SK-N-SH treated with all-trans-retinoic acid at 6 μM for 48 hours (cell line): Measurements from ENCODE around the gene TNFRSF17.

Experiments used
- ARNTL ChIP-seq: fragments of 450-650 bp; formaldehyde crosslinking; IDR thresholded peaks from 2 replicates; pipeline ENCODE4 v1.5.0; 2020; ENCODE audit warnings: low read depth, mild to moderate bottlenecking, moderate library complexity, borderline replicate concordance
- GLIS3 ChIP-seq: fragments of 250-450 bp; sonication (Bioruptor Pico); IDR thresholded peaks from 2 replicates; pipeline ENCODE4 v1.5.0; 2020; ENCODE audit warnings: mild to moderate bottlenecking, moderate library complexity
- OSR1 ChIP-seq: fragments of 250-450 bp; sonication (Bioruptor Pico); IDR thresholded peaks from 2 replicates; pipeline ENCODE4 v1.8.0; 2022; ENCODE audit warnings: moderate library complexity, mild to moderate bottlenecking, inconsistent platforms
- SNAI2 ChIP-seq: fragments of 250-450 bp; sonication (Bioruptor Pico); IDR thresholded peaks from 2 replicates; pipeline ENCODE4 v1.5.0; 2020; ENCODE audit warnings: mild to moderate bottlenecking, moderate library complexity
- TCF4 ChIP-seq: fragments of 250-450 bp; sonication (Bioruptor Pico); IDR thresholded peaks from 2 replicates; pipeline ENCODE4 v1.8.0; 2021; ENCODE audit warnings: mild to moderate bottlenecking, moderate library complexity, borderline replicate concordance
- ZFP3 ChIP-seq: fragments of 250-450 bp; sonication (Bioruptor Pico); IDR thresholded peaks from 2 replicates; pipeline ENCODE4 v1.5.0; 2020; ENCODE audit warnings: mild to moderate bottlenecking, moderate library complexity
- ZFP30 ChIP-seq: fragments of 450-650 bp; formaldehyde crosslinking; IDR thresholded peaks from 2 replicates; pipeline ENCODE4 v1.5.0; 2022; ENCODE audit warnings: mild to moderate bottlenecking, moderate library complexity
- ZNF8 ChIP-seq: fragments of 450-650 bp; formaldehyde crosslinking; IDR thresholded peaks from 2 replicates; pipeline ENCODE4 v1.5.0; 2020; ENCODE audit warnings: mild to moderate bottlenecking, moderate library complexity
- TF ChIP-seq, protein P1 (sequence below): fragments of 250-450 bp; sonication (Bioruptor Pico); IDR thresholded peaks from 2 replicates; pipeline ENCODE4 v1.8.0; 2020; ENCODE audit warnings: mild to moderate bottlenecking, moderate library complexity, borderline replicate concordance
- TF ChIP-seq, protein P2 (sequence below): fragments of 250-450 bp; sonication (Bioruptor Pico); IDR thresholded peaks from 2 replicates; pipeline ENCODE4 v1.5.0; 2020; ENCODE audit warnings: mild to moderate bottlenecking, moderate library complexity
- TF ChIP-seq, protein P3 (sequence below): fragments of 250-450 bp; sonication (Bioruptor Pico); IDR thresholded peaks from 2 replicates; pipeline ENCODE4 v1.5.1; 2021; ENCODE audit warnings: mild to moderate bottlenecking, moderate library complexity

DNA sequence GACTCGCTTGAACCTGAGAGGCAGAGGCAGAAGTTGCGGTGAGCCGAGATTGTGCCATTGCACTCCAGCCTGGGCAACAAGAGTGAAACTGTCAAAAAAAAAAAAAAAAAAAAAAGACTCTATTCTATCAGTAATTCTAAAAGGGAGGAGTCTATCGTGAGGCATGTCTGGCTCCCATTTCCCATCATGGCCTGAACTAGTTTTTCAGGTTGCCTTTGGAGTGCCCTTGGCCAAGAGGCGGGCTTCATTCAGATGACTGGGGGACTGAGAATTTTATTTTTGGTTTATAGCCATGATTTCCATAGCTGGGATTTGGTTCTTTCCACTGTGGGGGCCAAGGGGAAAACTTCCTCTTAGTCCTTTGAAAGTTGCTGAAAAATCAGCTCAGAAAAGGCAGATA lies 8.1 kb downstream of the TNFRSF17 start:
- no peak for TF ChIP-seq ARNTL (CRISPR knock-in tag)
- TF ChIP-seq, protein P1, sequence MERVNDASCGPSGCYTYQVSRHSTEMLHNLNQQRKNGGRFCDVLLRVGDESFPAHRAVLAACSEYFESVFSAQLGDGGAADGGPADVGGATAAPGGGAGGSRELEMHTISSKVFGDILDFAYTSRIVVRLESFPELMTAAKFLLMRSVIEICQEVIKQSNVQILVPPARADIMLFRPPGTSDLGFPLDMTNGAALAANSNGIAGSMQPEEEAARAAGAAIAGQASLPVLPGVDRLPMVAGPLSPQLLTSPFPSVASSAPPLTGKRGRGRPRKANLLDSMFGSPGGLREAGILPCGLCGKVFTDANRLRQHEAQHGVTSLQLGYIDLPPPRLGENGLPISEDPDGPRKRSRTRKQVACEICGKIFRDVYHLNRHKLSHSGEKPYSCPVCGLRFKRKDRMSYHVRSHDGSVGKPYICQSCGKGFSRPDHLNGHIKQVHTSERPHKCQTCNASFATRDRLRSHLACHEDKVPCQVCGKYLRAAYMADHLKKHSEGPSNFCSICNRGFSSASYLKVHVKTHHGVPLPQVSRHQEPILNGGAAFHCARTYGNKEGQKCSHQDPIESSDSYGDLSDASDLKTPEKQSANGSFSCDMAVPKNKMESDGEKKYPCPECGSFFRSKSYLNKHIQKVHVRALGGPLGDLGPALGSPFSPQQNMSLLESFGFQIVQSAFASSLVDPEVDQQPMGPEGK (CRISPR knock-in tag): no peak
- no peak for TF ChIP-seq ZFP30 (CRISPR knock-in tag)
- no peak for TF ChIP-seq OSR1 (CRISPR knock-in tag)
- TF ChIP-seq GLIS3 (CRISPR knock-in tag): no peak
- TF ChIP-seq, protein P2, sequence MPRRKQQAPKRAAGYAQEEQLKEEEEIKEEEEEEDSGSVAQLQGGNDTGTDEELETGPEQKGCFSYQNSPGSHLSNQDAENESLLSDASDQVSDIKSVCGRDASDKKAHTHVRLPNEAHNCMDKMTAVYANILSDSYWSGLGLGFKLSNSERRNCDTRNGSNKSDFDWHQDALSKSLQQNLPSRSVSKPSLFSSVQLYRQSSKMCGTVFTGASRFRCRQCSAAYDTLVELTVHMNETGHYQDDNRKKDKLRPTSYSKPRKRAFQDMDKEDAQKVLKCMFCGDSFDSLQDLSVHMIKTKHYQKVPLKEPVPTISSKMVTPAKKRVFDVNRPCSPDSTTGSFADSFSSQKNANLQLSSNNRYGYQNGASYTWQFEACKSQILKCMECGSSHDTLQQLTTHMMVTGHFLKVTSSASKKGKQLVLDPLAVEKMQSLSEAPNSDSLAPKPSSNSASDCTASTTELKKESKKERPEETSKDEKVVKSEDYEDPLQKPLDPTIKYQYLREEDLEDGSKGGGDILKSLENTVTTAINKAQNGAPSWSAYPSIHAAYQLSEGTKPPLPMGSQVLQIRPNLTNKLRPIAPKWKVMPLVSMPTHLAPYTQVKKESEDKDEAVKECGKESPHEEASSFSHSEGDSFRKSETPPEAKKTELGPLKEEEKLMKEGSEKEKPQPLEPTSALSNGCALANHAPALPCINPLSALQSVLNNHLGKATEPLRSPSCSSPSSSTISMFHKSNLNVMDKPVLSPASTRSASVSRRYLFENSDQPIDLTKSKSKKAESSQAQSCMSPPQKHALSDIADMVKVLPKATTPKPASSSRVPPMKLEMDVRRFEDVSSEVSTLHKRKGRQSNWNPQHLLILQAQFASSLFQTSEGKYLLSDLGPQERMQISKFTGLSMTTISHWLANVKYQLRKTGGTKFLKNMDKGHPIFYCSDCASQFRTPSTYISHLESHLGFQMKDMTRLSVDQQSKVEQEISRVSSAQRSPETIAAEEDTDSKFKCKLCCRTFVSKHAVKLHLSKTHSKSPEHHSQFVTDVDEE (CRISPR knock-in tag): no peak
- no peak for TF ChIP-seq TCF4 (CRISPR knock-in tag)
- no peak for TF ChIP-seq ZFP3 (CRISPR knock-in tag)
- no peak for TF ChIP-seq SNAI2 (CRISPR knock-in tag)
- TF ChIP-seq, protein P3, sequence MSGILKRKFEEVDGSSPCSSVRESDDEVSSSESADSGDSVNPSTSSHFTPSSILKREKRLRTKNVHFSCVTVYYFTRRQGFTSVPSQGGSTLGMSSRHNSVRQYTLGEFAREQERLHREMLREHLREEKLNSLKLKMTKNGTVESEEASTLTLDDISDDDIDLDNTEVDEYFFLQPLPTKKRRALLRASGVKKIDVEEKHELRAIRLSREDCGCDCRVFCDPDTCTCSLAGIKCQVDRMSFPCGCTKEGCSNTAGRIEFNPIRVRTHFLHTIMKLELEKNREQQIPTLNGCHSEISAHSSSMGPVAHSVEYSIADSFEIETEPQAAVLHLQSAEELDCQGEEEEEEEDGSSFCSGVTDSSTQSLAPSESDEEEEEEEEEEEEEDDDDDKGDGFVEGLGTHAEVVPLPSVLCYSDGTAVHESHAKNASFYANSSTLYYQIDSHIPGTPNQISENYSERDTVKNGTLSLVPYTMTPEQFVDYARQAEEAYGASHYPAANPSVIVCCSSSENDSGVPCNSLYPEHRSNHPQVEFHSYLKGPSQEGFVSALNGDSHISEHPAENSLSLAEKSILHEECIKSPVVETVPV (CRISPR knock-in tag): no peak
- no peak for TF ChIP-seq ZNF8 (CRISPR knock-in tag)
